GM10248 (cell line): Measurements from ENCODE around the gene GPR12.

Source experiments
- CTCF ChIA-PET: fragments of 300-600 bp; sonication (Branson Sonifier 250); formaldehyde crosslinking; extraction: SDS; loops from one replicate; lab custom pipeline; 2021; ENCODE audit warnings: antibody characterized with exemption; lab: Yijun Ruan, JAX
- POLR2A ChIA-PET: fragments of 350-650 bp; sonication (Branson Sonifier 250); formaldehyde crosslinking; extraction: SDS; loops from one replicate; lab custom pipeline; 2020; ENCODE audit warnings: antibody characterized with exemption; lab: Yijun Ruan, JAX
- DNase-seq: peaks from one replicate; pipeline ENCODE4 v3.0.0; 2012; ENCODE audit errors: extremely low spot score
- TF ChIP-seq, protein P1 (sequence below): IDR thresholded peaks from 2 replicates; pipeline ENCODE4 v1.5.1; 2012; ENCODE audit warnings: mild to moderate bottlenecking, low read depth; ENCODE audit errors: extremely low read depth, missing control alignments, control extremely low read depth

The GPR12 gene

DNA sequence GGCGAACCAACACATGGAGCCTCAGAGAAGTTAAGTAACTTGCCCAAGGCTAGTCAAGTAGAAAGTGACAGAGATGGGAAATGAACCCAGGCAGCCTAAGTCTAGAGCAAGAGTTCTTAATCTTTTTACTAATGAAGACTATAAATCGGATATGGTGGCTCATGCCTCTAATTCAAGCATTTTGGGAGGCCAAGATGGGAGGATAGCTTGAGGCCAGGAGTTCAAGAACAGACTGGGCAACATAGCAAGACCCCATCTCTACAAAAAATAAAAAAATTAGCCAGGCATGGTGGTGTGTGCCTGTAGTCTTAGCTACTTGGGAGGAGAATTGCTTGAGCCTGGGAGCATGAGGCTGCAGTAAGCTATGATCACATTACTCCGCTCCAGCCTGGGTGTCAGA, 10.7 kb downstream of the GPR12 start:
- no peak for DNase-seq
- POLR2A ChIA-PET = no interaction called here
- CTCF ChIA-PET = interaction anchor here (1.4 to 1.6 kb wide), 2 partner anchors 13 to 57 kb away, joined by 3 to 9 read pairs; no protein-coding TSS in a partner anchor
- TF ChIP-seq, protein P1, sequence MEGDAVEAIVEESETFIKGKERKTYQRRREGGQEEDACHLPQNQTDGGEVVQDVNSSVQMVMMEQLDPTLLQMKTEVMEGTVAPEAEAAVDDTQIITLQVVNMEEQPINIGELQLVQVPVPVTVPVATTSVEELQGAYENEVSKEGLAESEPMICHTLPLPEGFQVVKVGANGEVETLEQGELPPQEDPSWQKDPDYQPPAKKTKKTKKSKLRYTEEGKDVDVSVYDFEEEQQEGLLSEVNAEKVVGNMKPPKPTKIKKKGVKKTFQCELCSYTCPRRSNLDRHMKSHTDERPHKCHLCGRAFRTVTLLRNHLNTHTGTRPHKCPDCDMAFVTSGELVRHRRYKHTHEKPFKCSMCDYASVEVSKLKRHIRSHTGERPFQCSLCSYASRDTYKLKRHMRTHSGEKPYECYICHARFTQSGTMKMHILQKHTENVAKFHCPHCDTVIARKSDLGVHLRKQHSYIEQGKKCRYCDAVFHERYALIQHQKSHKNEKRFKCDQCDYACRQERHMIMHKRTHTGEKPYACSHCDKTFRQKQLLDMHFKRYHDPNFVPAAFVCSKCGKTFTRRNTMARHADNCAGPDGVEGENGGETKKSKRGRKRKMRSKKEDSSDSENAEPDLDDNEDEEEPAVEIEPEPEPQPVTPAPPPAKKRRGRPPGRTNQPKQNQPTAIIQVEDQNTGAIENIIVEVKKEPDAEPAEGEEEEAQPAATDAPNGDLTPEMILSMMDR = no peak

DNA sequence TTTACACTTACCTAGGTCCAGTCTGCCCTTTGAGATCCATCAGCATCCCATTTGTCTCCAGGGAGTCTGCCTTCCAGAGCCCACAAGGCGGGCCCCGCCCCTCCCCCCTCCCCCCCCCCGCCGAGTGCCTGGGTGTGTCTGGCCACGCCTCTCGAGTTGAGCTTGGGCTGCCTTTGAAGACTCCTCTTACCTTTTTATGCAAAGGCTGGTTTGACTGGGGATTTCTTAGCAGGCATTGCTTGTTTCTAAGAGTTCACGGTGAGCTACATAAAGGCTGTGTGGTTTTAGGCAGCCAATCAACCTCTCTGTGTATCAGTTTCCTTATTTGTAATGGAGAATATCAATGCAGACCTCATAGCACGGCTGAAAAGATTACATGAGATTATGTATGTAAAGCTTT, 11.3 kb downstream of the GPR12 start:
- TF ChIP-seq, protein P1 = no peak
- ChIA-PET POLR2A (no interaction called here), CTCF (interaction anchor here (1.3 kb wide), 1 partner anchor 51 kb away, joined by 3 read pairs; no protein-coding TSS in a partner anchor)
- DNase-seq = no peak

DNA sequence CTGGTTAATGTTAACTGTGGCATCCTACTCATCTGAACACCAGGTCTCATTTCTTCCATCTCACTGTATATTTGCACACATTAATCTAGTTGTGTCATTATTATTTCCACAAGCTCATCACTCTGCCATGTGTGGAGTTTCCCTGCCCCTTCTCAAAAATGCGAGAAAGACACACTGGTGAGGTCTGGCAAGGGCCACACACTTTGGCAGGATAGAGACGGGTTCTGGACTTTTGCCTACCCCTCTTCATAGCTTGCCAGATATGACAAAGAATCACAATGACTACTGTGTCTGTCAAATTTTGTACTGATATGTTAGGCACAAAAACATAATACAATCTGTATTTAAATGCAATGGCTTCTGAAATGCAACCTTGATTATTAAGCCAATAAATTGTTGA, 12.9 kb downstream of the GPR12 start:
- ChIA-PET CTCF (no interaction called here), POLR2A (no interaction called here)
- TF ChIP-seq, protein P1 = no peak
- no peak for DNase-seq

DNA sequence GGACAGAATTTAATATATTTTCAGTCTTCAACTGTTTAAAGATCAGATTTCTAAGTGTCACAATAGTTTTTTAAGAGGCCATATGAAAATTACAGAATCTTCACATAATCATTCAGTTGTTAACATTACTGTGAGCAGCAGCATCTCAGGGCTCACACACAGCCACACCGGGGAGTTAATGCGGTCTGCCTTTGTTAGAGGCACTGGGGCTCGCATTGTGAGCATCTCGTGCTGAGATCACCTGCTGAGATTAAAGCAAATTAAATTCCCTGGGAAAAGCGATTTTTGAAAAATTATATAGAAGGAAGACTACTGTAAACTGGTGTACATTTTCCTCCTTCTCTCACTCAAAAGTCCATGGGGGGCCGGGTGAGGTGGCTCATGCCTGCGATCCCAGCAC, 16.6 kb downstream of the GPR12 start:
- DNase-seq = no peak
- CTCF ChIA-PET = no interaction called here
- TF ChIP-seq, protein P1 = no peak
- POLR2A ChIA-PET = no interaction called here

DNA sequence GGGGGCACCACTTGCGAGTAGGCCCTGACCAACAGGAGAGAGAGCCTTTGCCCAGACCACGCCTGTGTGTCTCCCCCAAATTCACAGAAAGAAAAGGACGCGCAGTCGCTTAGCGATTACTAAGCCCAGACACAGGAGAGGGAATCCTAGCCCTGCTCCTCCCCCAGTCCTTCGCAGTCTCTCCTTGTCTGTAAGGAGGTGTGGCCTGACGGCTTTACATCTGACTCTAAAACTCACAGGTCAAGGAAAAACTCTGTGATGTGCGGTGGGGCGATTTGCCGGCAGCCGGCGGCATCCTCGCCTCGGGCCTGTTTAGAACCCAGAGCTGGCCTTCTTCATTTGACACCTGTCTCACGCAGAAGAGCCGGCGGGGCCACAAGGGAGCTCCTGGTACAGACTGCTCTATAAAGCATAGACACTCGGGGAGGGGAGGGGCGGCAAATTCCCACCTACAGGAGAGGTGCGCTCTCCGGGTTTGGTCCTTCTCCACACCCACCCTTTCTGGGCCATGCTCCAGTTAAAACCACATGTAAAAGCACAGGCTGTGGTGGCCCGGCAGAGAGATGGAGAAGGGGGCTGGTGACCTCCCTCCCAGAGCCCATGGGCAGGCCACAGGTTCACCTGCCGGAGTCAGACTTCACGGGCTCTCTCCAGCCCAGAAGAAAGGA, 17.8 kb downstream of the GPR12 start:
- no peak for DNase-seq
- ChIA-PET CTCF (no interaction called here), POLR2A (no interaction called here)
- TF ChIP-seq, protein P1 = no peak

DNA sequence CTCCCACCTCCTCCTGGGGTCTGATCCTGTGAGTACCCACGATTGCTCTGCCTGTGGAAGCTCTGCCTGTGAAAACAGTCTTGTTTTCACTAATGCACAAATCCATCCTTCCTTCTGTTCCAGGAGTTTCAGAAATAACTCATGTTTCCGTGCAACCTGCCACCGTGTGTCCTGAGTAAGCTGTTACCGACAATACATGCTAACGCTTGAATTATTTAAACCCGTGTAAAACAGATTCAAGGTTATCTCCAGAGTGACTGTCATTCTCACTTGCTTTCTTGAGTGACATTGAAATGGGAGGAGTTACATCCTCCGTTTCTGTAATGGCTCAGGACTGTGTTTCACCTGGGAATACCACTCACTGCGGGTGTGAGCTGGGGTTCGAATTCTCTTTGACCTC, 24.9 kb downstream of the GPR12 start:
- TF ChIP-seq, protein P1 = no peak
- no peak for DNase-seq
- POLR2A ChIA-PET = no interaction called here
- CTCF ChIA-PET = no interaction called here
